DND-41 (cell line): ENCODE measurements around the gene DNAJC15.

ENCODE experiments used
- ATAC-seq: fragments of 200-7000 bp; cut with Tn5 transposase; 3 replicates; pipeline ENCODE4 v1.9.1; 2021; ENCODE audit warnings: low read depth; ENCODE audit not compliant: insufficient read depth
- DNase-seq: peaks from one replicate; pipeline ENCODE4 v3.0.0-alpha.2; 2020
- H2AFZ ChIP-seq: 2 replicates; pipeline ENCODE4 v1.6.0; 2012; ENCODE audit warnings: low read depth, low read length
- H3K27ac ChIP-seq: 2 replicates; pipeline ENCODE4 v1.5.1; 2012; ENCODE audit warnings: low read length, inconsistent platforms
- H3K27me3 ChIP-seq: fragments of 200-600 bp; sonication (generic); 2 replicates; pipeline ENCODE4 v1.6.0; 2012; ENCODE audit warnings: low read length, mild to moderate bottlenecking, inconsistent platforms; ENCODE audit not compliant: insufficient read depth, poor library complexity
- H3K36me3 ChIP-seq: 2 replicates; pipeline ENCODE4 v1.5.1; 2012; ENCODE audit warnings: low read length, inconsistent platforms; ENCODE audit not compliant: insufficient read depth
- H3K4me1 ChIP-seq: 2 replicates; pipeline ENCODE4 v1.5.1; 2012; ENCODE audit warnings: mild to moderate bottlenecking, low read length; ENCODE audit not compliant: insufficient read depth
- H3K4me2 ChIP-seq: 2 replicates; pipeline ENCODE4 v1.6.0; 2012; ENCODE audit warnings: mild to moderate bottlenecking, moderate library complexity, low read length, inconsistent platforms; ENCODE audit not compliant: insufficient read depth
- H3K4me3 ChIP-seq, 2 experiments: fragments of 200-600 bp in 1 of 2; shearing (Covaris generic) in 1 of 2; 2 replicates each; pipeline ENCODE4 v1.5.1; 2012 to 2016; ENCODE audit warnings: inconsistent platforms in 2 of 2, low read length in 2 of 2, mild to moderate bottlenecking in 2 of 2, low read depth in 1 of 2, moderate library complexity in 1 of 2
- H3K79me2 ChIP-seq: 2 replicates; pipeline ENCODE4 v1.6.0; 2012; ENCODE audit warnings: low read length, inconsistent platforms; ENCODE audit not compliant: insufficient read depth
- H3K9ac ChIP-seq: 2 replicates; pipeline ENCODE4 v1.6.0; 2012; ENCODE audit warnings: low read depth, mild to moderate bottlenecking, inconsistent platforms, low read length, moderate library complexity
- H3K9me3 ChIP-seq: 2 replicates; pipeline ENCODE4 v1.5.1; 2012; ENCODE audit warnings: low read length, moderate library complexity, mild to moderate bottlenecking, inconsistent platforms; ENCODE audit not compliant: insufficient read depth, severe bottlenecking
- H4K20me1 ChIP-seq: 2 replicates; pipeline ENCODE4 v1.6.0; 2012; ENCODE audit warnings: low read length; ENCODE audit not compliant: insufficient read depth
- EZH2 ChIP-seq: IDR thresholded peaks from 3 replicates; pipeline ENCODE4 v1.6.1; 2012; ENCODE audit warnings: borderline replicate concordance, low read depth, mild to moderate bottlenecking, moderate library complexity, low read length, inconsistent platforms; ENCODE audit not compliant: severe bottlenecking
- TF ChIP-seq, protein P1 (sequence below): IDR thresholded peaks from 2 replicates; pipeline ENCODE4 v1.5.1; 2012; ENCODE audit warnings: borderline replicate concordance, low read length, moderate library complexity, mild to moderate bottlenecking; ENCODE audit not compliant: poor library complexity, severe bottlenecking; ENCODE audit errors: extremely low read depth

The DNAJC15 gene

DNA sequence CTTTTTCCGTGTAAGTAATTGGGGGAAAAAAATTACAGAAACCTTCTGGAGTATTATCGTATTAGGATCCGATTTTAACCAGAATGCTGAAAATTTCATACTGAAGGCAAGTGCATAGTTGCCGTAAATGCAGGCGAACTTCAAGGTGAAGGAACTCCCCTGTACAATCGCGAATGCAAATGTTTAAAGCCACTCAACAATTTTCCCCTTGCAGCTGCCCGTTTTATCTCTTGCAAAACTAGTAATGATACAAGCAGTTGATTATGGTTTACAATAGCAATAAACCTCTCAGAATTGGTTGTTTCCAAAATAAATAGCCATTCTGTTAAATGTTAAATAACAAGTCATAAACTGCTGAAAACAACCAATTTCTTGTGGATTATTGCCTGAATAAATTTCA, 105.7 kb downstream of the DNAJC15 start:
- Histone ChIP-seq H4K20me1 (no peaks in the 10 kb centered on the region), H3K4me2 (no peak overlapping the region), H3K4me1 (peaks cover 7% of the 10 kb centered on the region), H3K27me3 (peaks cover 3% of the 10 kb centered on the region), H2AFZ (no peak overlapping the region), H3K9ac (no peak overlapping the region), H3K9me3 (no peaks in the 10 kb centered on the region), H3K79me2 (no peaks in the 10 kb centered on the region), H3K27ac (no peak overlapping the region), H3K36me3 (no peaks in the 10 kb centered on the region), H3K4me3 (no peak overlapping the region)
- DNase-seq = no peak
- TF ChIP-seq, protein P1, sequence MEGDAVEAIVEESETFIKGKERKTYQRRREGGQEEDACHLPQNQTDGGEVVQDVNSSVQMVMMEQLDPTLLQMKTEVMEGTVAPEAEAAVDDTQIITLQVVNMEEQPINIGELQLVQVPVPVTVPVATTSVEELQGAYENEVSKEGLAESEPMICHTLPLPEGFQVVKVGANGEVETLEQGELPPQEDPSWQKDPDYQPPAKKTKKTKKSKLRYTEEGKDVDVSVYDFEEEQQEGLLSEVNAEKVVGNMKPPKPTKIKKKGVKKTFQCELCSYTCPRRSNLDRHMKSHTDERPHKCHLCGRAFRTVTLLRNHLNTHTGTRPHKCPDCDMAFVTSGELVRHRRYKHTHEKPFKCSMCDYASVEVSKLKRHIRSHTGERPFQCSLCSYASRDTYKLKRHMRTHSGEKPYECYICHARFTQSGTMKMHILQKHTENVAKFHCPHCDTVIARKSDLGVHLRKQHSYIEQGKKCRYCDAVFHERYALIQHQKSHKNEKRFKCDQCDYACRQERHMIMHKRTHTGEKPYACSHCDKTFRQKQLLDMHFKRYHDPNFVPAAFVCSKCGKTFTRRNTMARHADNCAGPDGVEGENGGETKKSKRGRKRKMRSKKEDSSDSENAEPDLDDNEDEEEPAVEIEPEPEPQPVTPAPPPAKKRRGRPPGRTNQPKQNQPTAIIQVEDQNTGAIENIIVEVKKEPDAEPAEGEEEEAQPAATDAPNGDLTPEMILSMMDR = no peak
- no peak for TF ChIP-seq EZH2
- ATAC-seq = no peak

DNA sequence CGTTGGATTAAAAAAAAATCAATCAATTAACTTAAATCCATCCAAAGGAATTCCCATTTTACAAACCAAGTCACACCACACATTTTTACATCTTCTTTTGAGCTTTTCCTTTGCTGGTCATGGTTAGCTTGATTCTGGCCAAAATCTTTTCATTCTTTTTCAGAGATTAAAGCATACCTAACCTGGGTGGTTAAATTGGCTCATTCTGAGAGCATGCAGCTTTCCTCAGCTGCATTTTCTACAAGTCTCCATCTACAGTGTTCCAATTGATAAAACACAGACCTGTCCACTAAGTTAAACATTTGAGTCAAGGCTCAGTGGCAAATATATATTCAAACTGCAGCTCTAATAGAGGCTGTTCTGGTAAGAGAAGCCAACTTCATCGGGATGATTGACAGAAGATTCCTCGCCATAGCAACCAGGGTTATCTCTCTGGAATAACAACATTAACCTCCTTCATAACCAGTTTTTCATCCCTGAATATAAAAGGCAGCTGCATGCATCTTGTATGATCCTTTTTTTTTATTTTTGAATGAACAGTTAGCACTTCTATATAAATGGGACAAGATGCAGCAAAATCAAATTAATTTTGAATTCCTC, 106.2 kb downstream of the DNAJC15 start:
- H4K20me1 ChIP-seq = no peaks in the 10 kb centered on the region
- TF ChIP-seq, protein P1 = no peak
- no peak for TF ChIP-seq EZH2
- H3K27ac ChIP-seq = no peak overlapping the region
- no peaks in the 10 kb centered on the region for H3K36me3 ChIP-seq
- H3K4me3 ChIP-seq = no peak overlapping the region
- no peak overlapping the region for H3K4me2 ChIP-seq
- H3K9me3 ChIP-seq = no peaks in the 10 kb centered on the region
- H2AFZ ChIP-seq = no peak overlapping the region
- H3K9ac ChIP-seq = no peak overlapping the region
- ATAC-seq (no peak), DNase-seq (no peak)
- peaks cover 7% of the 10 kb centered on the region for H3K4me1 ChIP-seq
- H3K27me3 ChIP-seq = peaks cover 3% of the 10 kb centered on the region
- no peaks in the 10 kb centered on the region for H3K79me2 ChIP-seq

GRCh38 chr13:43132257-43132656, 108.9 kb downstream of the DNAJC15 start:
- Histone ChIP-seq H3K4me3 (no peak overlapping the region), H3K4me1 (peaks cover 7% of the 10 kb centered on the region), H3K9ac (no peak overlapping the region), H3K79me2 (no peaks in the 10 kb centered on the region), H4K20me1 (no peaks in the 10 kb centered on the region), H2AFZ (no peak overlapping the region), H3K27ac (no peak overlapping the region), H3K27me3 (peaks cover 3% of the 10 kb centered on the region), H3K9me3 (no peaks in the 10 kb centered on the region), H3K4me2 (no peak overlapping the region), H3K36me3 (no peaks in the 10 kb centered on the region)
- no peak for DNase-seq
- ATAC-seq = no peak
- no peak for TF ChIP-seq EZH2
- TF ChIP-seq, protein P1 = peak; percentile 32

GRCh38 chr13:43132911-43133310, 109.5 kb downstream of the DNAJC15 start:
- Histone ChIP-seq H3K36me3 (no peaks in the 10 kb centered on the region), H3K9me3 (no peaks in the 10 kb centered on the region), H4K20me1 (no peaks in the 10 kb centered on the region), H3K79me2 (no peaks in the 10 kb centered on the region), H3K4me1 (peaks cover under 1% of the 10 kb centered on the region; the same call in 1 of the 2 replicates), H3K4me3 (no peak overlapping the region), H3K27ac (no peak overlapping the region), H3K9ac (no peak overlapping the region), H3K27me3 (peaks cover 6% of the 10 kb centered on the region), H2AFZ (no peak overlapping the region), H3K4me2 (no peak overlapping the region)
- no peak for TF ChIP-seq EZH2
- TF ChIP-seq, protein P1 = no peak
- no peak for DNase-seq
- no peak for ATAC-seq
